ENCODE measurements around the gene SKI.

Gene SKI

GRCh38 chr1:2228157-2228594 is at the start of gene SKI:
Gene SKI (plus strand): TSS chr1:2228319. CDS start chr1:2228767, 448 bp downstream.
- DNase-seq, result no peak

DNA sequence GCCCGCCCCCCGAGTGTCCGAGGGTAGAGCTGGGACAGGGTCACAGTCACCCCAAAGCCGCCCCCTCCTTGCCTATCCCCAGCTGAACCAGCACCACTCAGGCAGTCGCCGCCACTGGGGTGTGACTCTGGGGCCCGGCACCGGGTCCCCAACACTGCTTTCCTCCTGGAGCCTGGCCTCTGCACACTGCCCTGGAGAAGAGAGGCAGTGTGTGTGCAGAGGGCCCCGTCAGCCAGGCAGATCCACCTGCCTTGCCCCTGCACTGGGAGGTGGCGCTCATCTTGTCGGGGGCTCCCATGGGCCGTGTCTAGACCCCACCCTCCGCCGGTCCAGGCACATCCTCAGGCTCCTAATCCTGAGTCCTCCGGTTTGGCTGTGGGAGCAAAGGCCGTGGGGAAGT is 49.2 kb upstream of the SKI start:
- DNase-seq, result no peak

DNA sequence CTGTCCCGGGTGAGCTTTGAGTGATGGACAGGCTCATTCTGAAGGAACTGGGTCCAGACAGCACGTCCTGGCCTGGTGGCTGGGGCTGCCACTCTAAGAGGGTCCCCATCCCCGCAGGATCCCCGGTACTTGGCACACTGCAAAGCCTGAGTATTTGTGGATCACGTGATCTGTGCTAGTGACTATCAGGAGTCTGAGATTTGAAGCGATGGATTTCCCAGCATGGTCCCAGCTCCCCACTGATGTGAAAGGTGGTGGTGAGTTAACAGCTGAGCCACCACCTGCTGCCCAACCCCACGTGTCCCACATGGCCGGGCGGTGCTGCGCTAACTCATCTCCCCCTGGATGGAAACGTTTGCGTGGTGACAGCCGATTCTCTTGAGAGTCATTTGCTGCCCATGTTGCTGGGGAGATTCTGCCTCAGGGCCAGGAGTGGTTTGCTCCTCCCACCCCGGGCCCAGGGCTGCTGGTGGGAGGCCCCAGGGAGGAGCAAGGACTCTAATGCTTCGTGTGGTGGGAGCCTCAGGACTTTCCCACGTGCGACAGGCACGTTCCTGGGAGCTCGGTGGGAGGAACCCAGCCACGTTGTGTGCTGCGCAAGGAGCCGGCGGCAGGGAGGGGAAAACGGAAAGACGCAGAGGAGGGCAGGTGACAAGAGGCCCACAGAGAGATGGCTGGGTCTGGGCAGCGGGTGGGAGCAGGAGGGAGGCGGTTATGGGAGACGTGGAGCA is 48.7 kb upstream of the SKI start:
- no peak for DNase-seq

DNA sequence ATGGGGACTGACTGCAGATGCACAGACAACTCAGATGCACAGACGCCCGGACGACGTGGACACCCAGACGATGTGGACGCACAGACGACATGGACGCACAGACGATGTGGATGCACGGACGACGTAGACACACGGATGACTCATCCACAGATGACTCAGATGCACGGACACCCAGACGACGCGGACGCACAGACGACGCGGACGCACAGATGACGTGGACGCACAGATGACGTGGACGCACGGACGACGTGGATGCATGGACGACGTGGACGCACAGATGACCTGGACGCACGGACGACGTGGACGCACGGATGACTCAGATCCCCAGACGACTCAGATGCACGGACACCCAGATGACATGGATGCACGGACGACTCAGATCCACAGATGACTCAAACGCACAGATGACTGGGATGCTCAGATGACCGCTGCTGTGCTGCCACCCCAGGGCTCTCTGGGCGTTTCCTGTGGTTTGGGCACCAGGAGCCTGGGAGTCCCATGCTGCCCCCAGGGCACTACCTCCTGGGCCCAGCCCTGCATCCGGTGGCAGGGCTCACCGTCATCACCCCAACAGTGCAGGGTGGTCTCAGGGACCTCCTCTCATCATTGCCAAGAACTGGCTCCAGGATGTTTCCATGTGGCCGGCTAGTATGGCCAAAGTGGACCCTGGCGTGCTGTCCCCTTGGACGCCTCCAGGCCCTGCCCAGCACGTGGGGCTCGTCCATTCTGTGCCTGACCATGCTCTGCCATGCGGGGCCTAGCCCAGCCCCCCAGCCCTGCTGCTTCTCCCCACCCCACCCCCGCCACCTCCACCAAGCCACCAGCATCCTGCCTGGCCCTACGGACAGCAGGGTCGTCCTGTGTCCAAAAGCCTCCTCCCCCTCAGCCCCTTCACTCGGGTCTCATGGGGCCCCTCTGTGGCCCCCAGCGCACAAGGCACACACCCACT is 47.5 kb upstream of the SKI start:
- no peak for DNase-seq

- DNase-seq, result no peak
Observed at GRCh38 chr1:2181271-2181670, 46.8 kb upstream of the SKI start.

- DNase-seq, result no peak
Observed at GRCh38 chr1:2181752-2182151, 46.4 kb upstream of the SKI start.

DNA sequence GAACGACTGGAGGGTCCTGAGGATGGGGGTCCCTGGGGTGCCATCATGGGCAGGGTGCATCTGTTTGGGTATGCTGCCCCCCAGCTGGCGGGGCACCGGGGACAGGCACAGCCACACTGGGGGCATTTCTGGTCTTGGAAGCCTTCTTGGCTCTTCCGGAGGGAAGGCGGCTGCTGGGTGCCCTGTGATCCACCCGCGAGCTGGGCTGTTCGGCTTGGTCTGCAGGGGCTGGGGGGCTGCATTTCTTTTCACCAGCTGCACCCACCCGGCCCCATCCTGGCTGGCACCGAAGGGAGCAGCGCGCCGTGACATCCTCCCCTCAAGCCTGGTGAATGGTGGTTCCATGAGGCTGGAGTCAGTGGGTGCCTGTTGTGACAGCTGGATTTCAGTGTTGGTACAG is 45.7 kb upstream of the SKI start:
- DNase-seq, result no peak

- no peak for DNase-seq
Observed at GRCh38 chr1:2183937-2184334, 44.2 kb upstream of the SKI start.

GRCh38 chr1:2184531-2184930 is 43.6 kb upstream of the SKI start:
- no peak for DNase-seq

- no peak for DNase-seq
Observed at GRCh38 chr1:2184934-2185333, 43.2 kb upstream of the SKI start.

DNA sequence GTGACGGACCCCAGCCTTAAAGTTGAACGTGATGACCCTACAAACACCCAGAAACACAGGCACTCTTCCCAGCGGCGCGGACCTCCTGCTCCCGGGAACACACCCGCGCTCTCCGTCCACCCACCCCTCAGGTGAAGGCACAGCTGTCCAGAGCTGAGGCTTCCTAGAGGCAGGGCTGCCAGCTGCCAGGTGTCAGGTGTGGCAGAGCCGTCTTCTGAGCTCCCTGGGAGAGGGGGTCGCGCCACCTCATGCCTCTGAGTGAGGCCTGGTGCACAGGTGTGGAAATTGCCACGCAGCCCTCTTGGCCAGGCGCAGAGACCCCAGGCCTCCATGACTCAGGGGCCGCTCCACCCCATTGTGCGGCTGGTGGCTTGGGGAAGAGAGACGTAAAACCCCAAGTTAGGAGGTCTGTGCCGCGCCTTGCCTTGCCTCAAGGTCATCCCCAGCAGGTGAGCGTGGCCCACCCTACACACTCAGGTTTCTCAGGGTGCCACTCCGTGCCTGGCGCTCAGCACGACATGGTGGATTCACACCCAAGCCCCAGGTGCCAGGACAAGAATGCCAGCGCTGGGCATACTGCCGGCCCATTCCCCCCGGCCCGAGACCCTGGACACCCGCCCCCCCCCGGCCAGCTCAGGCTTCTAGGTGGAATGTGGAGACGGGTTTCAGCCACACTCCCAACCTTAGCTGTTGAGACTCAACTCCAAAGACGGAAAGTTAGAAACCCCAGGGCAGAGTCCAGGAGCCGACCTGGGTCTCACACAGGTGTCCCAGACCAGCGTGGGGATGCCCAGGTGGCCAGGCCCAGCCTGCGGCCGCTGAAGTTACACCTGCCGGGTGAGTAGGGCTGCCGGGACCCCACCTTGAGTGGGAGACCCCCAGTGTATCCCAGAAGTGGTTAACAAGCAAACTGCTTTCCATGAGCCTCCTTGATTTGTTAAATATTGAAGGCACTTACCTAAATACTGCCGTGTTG is 42.0 kb upstream of the SKI start:
- DNase-seq, result no peak

DNA sequence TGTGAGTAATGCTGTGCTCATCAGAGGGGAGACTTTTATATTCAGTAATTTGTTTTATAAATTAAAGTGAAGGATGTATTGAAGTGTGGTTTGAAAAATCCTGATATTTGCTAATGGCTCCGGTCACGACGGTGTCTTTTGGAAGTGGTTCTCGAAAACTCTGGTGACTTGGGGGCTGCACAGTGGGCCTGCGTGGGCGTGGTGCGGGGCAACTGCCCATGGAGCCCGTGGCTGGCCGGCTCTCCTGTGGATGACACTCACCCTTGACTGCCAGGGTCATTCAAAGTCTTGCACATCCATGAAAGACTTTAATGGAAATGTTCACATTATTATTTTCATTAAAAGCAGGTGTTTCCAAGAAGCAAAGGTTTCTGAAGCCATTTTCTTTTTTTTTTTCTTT is 41.2 kb upstream of the SKI start:
- no peak for DNase-seq

DNA sequence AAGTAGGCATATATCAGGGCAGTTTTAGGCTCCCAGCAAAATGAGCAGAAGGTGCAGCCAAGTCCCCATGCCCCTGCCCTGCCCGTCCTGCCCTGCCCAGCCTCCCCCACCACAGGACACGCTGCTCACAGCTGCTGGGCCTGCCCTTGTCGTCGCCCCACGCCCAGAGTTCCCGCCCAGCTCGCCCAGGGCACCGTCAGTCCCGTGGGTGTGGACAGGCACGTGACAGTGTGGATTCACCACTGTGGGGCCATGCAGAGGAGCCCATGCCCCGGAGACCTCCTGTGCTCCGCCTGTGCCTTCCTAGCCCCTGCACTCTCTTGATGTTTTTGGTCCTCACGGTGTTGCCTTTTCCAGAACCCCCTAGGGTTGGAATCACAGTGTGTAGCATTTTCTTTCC is 40.5 kb upstream of the SKI start:
- DNase-seq, result no peak

GRCh38 chr1:2188336-2188735 is 39.8 kb upstream of the SKI start:
- DNase-seq, result no peak

DNA sequence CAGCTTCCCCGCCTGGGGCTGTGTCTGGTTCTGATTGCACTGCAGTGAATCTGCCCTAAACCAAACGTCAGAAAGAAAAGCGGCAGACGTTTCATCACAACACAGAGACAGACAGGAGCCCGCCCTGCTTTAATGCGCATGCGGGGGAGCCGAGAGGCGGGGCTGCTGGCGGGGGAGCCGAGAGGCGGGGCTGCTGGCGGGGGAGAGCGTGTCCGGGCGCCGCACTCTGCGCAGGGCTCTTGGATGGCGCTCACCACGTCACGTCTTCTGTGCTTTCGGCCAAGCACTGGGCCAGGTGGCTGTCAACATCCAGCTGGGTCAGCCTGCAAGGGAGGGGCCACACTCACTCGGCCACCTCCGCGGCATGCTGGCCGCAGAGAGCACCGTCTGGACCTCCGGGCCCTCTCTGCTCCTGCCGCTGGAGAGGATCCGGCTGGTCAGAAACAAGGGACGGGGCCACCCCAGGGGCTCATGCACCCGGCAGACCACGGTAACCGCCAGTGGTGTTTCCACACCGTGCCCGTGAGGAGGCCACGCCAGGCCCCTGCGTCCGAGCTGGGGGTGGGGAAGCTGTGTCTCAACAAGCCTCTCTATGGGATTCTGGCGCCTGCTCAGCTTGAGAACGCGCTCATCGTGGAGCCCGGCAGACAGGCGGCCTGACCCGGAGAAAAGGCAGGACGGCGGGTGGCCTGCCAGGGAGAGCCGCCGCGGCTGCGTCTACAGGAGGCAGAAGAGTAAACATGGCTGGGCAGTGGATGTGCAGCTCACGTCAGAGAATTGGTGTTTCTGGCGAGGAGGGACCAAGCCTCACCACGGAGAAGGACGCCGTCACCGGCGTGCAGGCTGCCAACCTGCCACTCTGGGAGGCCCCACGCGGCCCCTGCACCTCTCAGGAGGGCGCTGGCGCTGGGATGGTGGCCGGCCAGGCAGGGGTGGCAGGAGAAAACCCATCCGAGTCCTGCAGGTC is 38.4 kb upstream of the SKI start:
- peak; percentile 92 for DNase-seq

DNA sequence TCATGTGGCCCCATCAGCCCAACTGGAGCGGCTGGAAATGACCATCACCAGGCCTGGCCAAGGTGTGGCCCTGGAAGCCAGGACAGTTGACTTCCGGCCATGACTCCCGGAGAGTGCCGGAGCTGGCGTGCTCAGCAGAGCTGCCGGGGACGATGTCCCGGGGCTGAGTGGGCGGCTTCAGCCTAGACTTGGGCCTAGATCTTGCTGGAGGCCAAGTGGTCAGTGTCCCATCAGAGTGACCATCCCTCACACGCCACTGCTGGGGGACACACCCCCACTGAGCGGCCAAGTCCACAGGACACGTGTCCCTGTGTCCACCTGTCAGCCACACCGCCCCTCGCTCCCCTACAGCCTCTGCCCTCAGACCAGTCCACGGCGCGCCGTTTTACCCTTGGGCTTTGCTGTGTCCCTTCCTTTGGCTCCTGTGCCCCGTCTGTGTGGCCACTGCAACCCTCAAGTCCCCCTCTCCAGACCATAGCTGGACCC is 37.6 kb upstream of the SKI start:
- DNase-seq, result no peak

DNA sequence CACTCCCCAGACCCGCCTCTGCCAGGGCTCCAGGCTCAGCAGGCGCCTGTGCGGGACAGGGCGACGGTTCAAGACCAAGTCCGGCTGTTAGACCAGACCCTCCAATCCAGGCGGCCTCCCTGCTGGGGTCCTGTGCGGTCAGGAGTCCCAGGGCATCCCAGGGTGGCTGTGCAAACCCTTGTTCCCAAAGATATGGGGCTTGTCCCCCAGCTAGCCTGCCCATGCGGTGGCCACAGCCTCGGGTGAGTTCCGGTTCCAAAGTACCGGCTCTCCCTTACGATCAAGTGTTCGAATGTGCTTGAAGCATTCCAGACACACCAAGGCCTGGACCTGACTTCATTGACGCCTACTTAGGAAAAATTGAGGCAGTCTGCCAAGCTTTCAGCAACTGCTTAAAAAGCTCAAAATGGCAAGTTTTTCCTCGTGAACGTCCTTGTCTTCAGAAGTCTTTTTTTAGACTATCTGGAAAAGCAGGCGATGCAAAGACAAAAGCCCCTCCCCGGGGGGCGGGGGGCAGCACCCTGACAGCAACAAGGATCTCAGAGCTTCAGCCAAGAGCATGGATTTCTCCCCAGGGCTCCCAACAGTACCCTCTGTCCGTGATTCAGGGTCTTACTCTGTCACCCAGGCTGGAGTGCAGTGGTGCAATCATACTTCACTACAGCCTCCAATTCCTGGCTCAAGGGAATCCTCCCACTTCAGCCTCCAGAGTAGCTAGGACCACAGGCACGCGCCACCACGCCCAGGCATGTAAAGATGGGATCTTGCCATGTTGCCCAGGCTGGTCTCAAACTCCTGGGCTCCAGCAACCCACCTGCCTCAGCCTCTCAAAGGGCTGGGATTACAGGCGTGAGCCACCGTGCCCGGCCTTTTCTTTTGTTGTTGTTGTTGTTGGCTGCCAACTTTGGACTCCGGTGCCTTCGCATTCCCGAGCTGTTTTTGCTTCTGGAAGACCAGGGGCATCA is 35.8 kb upstream of the SKI start:
- no peak for DNase-seq

GRCh38 chr1:2193514-2194281 is 34.4 kb upstream of the SKI start:
- DNase-seq, result no peak

DNA sequence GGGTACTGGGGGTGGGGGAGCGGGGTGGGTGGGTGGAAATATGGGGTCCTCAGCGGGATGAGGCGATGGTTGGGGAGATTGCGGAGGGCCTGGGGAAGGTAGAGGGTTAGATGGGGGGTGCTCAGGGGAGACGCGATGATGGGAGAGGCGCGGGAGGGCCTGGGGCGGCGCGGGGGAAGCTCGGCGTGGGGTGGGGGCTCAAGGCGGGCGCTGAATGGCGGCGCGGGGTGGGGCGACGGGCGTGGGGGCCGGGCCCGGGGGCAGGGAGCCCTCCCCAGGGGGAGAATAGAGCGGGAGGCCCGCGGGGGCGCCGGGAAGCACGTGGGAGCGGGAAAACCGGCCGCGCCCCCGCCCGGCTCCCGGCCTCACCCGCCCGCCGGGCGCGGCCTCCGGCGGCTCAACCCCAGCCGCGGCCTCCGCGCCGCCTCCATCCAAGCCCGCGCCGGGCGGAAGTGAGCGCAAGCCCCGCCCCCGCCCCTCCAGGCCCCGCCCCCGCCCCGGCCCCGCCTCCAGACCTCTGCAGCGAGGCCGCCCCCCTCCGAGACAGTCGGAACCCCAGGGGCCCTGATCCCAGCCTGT is 33.7 kb upstream of the SKI start, which contains the start of gene FAAP20:
Gene FAAP20 (minus strand): TSS at position 454 of the 579 bp plus-strand sequence. CDS start 23 bp downstream, at position 431.
- DNase-seq, result no peak

All from activated T-cell treated with anti-CD3 and anti-CD28 coated beads, Interleukin-2, amount 50 U/mL, for 1 hour (primary cell).